GM23338 (cell line): ENCODE measurements around the gene XYLT1. TPM values are rescaled to one million over a fixed set of nuclear protein-coding genes. Genes with fewer than 3 reads are reported as not detected.

Source experiments
- ATAC-seq: fragments of 200-7000 bp; cut with Tn5 transposase; 3 replicates; pipeline ENCODE4 v1.9.1; 2020
- DNase-seq: peaks from one replicate; pipeline ENCODE4 v3.0.0-alpha.2; 2015; ENCODE audit warnings: low spot score
- H2AFZ ChIP-seq: fragments of 200-600 bp; sonication (generic); 2 replicates; pipeline ENCODE4 v1.8.0; 2016; ENCODE audit warnings: antibody characterized with exemption, mild to moderate bottlenecking, moderate library complexity
- H3F3A ChIP-seq: fragments of 200-600 bp; sonication (generic); replicated peaks from 2 replicates; pipeline ENCODE4 v1.8.0; 2017; ENCODE audit warnings: antibody characterized with exemption, mixed run types, low read depth
- H3K27ac ChIP-seq: fragments of 200-600 bp; sonication (generic); 2 replicates; pipeline ENCODE4 v1.6.1; 2016; ENCODE audit warnings: low read depth
- H3K27me3 ChIP-seq: fragments of 200-600 bp; sonication (generic); 2 replicates; pipeline ENCODE4 v1.8.0; 2016; ENCODE audit warnings: mild to moderate bottlenecking, mixed run types, moderate library complexity; ENCODE audit not compliant: insufficient read depth
- H3K36me3 ChIP-seq: fragments of 200-600 bp; sonication (generic); 2 replicates; pipeline ENCODE4 v1.8.0; 2016; ENCODE audit warnings: mild to moderate bottlenecking; ENCODE audit not compliant: insufficient read depth
- H3K4me1 ChIP-seq: fragments of 200-600 bp; sonication (generic); 2 replicates; pipeline ENCODE4 v1.8.0; 2016; ENCODE audit warnings: mild to moderate bottlenecking, moderate library complexity; ENCODE audit not compliant: insufficient read depth
- H3K4me2 ChIP-seq: fragments of 200-600 bp; sonication (generic); 2 replicates; pipeline ENCODE4 v1.7.1; 2017; ENCODE audit warnings: mixed run types
- H3K4me3 ChIP-seq: fragments of 200-600 bp; sonication (generic); 2 replicates; pipeline ENCODE4 v1.6.1; 2016; ENCODE audit warnings: mixed run types
- H3K79me2 ChIP-seq: fragments of 200-600 bp; sonication (generic); replicated peaks from 2 replicates; pipeline ENCODE4 v1.8.0; 2017; ENCODE audit warnings: mild to moderate bottlenecking; ENCODE audit not compliant: insufficient read depth
- H3K9me2 ChIP-seq: fragments of 200-600 bp; sonication (generic); 2 replicates; pipeline ENCODE4 v1.8.0; 2017; ENCODE audit not compliant: insufficient read depth
- H4K20me1 ChIP-seq: fragments of 200-600 bp; sonication (generic); replicated peaks from 2 replicates; pipeline ENCODE4 v1.8.0; 2017; ENCODE audit warnings: mild to moderate bottlenecking; ENCODE audit not compliant: insufficient read depth
- H3K27ac Mint-ChIP-seq: 2 replicates; pipeline ENCODE4 v1.8.0; 2020; ENCODE audit warnings: inconsistent platforms, mild to moderate bottlenecking, moderate library complexity, mixed read lengths
- H3K27me3 Mint-ChIP-seq: 3 replicates; pipeline ENCODE4 v1.8.0; 2022; ENCODE audit warnings: low read depth, mild to moderate bottlenecking, moderate library complexity, mixed read lengths, inconsistent platforms; ENCODE audit not compliant: insufficient read depth, poor library complexity
- H3K36me3 Mint-ChIP-seq: 3 replicates; pipeline ENCODE4 v1.8.0; 2021; ENCODE audit warnings: low read depth, mild to moderate bottlenecking, inconsistent platforms, moderate library complexity, mixed read lengths
- H3K4me1 Mint-ChIP-seq: 3 replicates; pipeline ENCODE4 v1.8.0; 2020; ENCODE audit warnings: mild to moderate bottlenecking, inconsistent platforms, mixed read lengths
- H3K4me3 Mint-ChIP-seq: 3 replicates; pipeline ENCODE4 v1.8.0; 2021; ENCODE audit warnings: moderate library complexity, mild to moderate bottlenecking, inconsistent platforms, mixed read lengths
- H3K9me3 Mint-ChIP-seq: 3 replicates; pipeline ENCODE4 v1.8.0; 2020; ENCODE audit warnings: moderate library complexity, mild to moderate bottlenecking, inconsistent platforms, mixed read lengths
- EZH2phosphoT487 ChIP-seq: fragments of 200-600 bp; sonication (generic); IDR thresholded peaks from one replicate; pipeline ENCODE4 v1.8.1; 2018; ENCODE audit warnings: antibody characterized with exemption; ENCODE audit not compliant: unreplicated experiment
- JUNB ChIP-seq: IDR thresholded peaks from one replicate; pipeline ENCODE4 v1.6.1; 2016; ENCODE audit warnings: antibody characterized with exemption; ENCODE audit not compliant: unreplicated experiment
- NANOG ChIP-seq: IDR thresholded peaks from 2 replicates; pipeline ENCODE4 v1.6.1; 2016; ENCODE audit warnings: antibody characterized with exemption, borderline replicate concordance
- STAT1 ChIP-seq: IDR thresholded peaks from one replicate; pipeline ENCODE4 v1.6.1; 2016; ENCODE audit warnings: antibody characterized with exemption; ENCODE audit not compliant: unreplicated experiment
- ZNF114 ChIP-seq: fragments of 250-450 bp; sonication (Bioruptor Pico); IDR thresholded peaks from 2 replicates; pipeline ENCODE4 v1.5.0; 2020; ENCODE audit warnings: mild to moderate bottlenecking, moderate library complexity
- ZNF331 ChIP-seq: fragments of 250-450 bp; sonication (Bioruptor Pico); IDR thresholded peaks from 2 replicates; pipeline ENCODE4 v1.5.0; 2020; ENCODE audit warnings: low read depth, mild to moderate bottlenecking, moderate library complexity
- polyA plus RNA-seq: library from polyadenylated mRNA; unstranded; fragments of >200 nt; fragmentation: Nextera tagmentation; extraction: Ambion mirVana; gene quantifications from 2 replicates; pipeline ENCODE4 v1.2.1, GENCODE V29; 2016
- total RNA-seq: library from RNA; depleted of rRNA; stranded (reverse); fragments of >200 nt; shearing (Covaris generic); gene quantifications from 2 replicates; pipeline ENCODE4 v1.2.3, GENCODE V29; 2014
- TF ChIP-seq, protein P1 (sequence below), 2 experiments: fragments of 200-600 bp in 1 of 2; sonication (generic) in 1 of 2; conservative IDR thresholded peaks; 2 replicates each; pipeline versions ENCODE4 v1.5.1 to v1.6.1; 2016 to 2017; ENCODE audit warnings: antibody characterized with exemption in 2 of 2, low read depth in 2 of 2, mild to moderate bottlenecking in 2 of 2, moderate library complexity in 1 of 2
- TF ChIP-seq, protein P2 (sequence below): IDR thresholded peaks from one replicate; pipeline ENCODE4 v1.6.1; 2018; ENCODE audit warnings: antibody characterized with exemption; ENCODE audit not compliant: unreplicated experiment
- TF ChIP-seq, protein P3 (sequence below): fragments of 250-450 bp; sonication (Bioruptor Pico); IDR thresholded peaks from 2 replicates; pipeline ENCODE4 v1.5.0; 2020; ENCODE audit warnings: mild to moderate bottlenecking, moderate library complexity

Gene XYLT1
- total and polyA plus RNA-seq, 2 experiments from 2014 or later: 3.5 to 24.7 TPM

DNA sequence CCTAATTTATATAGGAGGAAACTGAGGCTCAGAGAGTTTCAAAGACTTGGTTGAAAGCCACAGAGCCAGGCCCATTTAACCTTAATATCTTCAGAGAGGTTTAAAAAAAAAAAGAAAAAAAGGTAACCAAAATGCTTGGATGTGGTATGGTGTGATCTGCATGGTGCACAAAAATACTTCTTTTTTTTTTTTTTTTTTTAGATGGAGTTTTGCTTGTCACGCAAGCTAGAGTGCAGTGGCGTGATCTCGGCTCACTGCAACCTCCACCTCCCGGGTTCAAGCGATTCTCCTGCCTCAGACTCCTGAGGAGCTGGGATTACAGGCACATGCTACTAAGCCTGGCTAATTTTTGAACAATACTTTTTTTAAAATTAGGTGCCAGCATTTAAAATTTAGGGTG is 101.8 kb downstream of the XYLT1 start:
- Histone ChIP-seq H3K4me1 (peaks cover 55% of the 10 kb centered on the region), H2AFZ (no peak overlapping the region), H3K27ac (peak overlapping the region; percentile 22; the same call in 1 of the 2 replicates), H3K27me3 (no peaks in the 10 kb centered on the region), H3K36me3 (no peaks in the 10 kb centered on the region), H3K4me3 (no peak overlapping the region), H3K79me2 (peaks cover 71% of the 10 kb centered on the region), H3K4me2 (0 out of 2 replicates have a peak overlapping the region, but pooled peaks have one; percentile 45), H3F3A (0 out of 2 replicates have a peak, but pooled peaks cover 2% of the 10 kb centered on the region), H3K9me2 (0 out of 2 replicates have a peak, but pooled peaks cover 4% of the 10 kb centered on the region), H4K20me1 (no peaks in the 10 kb centered on the region)
- ATAC-seq (no peak), DNase-seq (no peak)
- TF ChIP-seq ZNF114 (CRISPR knock-in tag) (no peak), EZH2phosphoT487 (no peak), ZNF331 (CRISPR knock-in tag) (no peak), STAT1 (no peak), NANOG (no peak), JUNB (no peak)
- TF ChIP-seq, protein P1, sequence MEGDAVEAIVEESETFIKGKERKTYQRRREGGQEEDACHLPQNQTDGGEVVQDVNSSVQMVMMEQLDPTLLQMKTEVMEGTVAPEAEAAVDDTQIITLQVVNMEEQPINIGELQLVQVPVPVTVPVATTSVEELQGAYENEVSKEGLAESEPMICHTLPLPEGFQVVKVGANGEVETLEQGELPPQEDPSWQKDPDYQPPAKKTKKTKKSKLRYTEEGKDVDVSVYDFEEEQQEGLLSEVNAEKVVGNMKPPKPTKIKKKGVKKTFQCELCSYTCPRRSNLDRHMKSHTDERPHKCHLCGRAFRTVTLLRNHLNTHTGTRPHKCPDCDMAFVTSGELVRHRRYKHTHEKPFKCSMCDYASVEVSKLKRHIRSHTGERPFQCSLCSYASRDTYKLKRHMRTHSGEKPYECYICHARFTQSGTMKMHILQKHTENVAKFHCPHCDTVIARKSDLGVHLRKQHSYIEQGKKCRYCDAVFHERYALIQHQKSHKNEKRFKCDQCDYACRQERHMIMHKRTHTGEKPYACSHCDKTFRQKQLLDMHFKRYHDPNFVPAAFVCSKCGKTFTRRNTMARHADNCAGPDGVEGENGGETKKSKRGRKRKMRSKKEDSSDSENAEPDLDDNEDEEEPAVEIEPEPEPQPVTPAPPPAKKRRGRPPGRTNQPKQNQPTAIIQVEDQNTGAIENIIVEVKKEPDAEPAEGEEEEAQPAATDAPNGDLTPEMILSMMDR (conservative IDR thresholded peaks at IDR 0.05; ENCODE audit: low read depth in 2 of 2): no peak
- TF ChIP-seq, protein P2, sequence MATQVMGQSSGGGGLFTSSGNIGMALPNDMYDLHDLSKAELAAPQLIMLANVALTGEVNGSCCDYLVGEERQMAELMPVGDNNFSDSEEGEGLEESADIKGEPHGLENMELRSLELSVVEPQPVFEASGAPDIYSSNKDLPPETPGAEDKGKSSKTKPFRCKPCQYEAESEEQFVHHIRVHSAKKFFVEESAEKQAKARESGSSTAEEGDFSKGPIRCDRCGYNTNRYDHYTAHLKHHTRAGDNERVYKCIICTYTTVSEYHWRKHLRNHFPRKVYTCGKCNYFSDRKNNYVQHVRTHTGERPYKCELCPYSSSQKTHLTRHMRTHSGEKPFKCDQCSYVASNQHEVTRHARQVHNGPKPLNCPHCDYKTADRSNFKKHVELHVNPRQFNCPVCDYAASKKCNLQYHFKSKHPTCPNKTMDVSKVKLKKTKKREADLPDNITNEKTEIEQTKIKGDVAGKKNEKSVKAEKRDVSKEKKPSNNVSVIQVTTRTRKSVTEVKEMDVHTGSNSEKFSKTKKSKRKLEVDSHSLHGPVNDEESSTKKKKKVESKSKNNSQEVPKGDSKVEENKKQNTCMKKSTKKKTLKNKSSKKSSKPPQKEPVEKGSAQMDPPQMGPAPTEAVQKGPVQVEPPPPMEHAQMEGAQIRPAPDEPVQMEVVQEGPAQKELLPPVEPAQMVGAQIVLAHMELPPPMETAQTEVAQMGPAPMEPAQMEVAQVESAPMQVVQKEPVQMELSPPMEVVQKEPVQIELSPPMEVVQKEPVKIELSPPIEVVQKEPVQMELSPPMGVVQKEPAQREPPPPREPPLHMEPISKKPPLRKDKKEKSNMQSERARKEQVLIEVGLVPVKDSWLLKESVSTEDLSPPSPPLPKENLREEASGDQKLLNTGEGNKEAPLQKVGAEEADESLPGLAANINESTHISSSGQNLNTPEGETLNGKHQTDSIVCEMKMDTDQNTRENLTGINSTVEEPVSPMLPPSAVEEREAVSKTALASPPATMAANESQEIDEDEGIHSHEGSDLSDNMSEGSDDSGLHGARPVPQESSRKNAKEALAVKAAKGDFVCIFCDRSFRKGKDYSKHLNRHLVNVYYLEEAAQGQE: no peak
- TF ChIP-seq, protein P3, sequence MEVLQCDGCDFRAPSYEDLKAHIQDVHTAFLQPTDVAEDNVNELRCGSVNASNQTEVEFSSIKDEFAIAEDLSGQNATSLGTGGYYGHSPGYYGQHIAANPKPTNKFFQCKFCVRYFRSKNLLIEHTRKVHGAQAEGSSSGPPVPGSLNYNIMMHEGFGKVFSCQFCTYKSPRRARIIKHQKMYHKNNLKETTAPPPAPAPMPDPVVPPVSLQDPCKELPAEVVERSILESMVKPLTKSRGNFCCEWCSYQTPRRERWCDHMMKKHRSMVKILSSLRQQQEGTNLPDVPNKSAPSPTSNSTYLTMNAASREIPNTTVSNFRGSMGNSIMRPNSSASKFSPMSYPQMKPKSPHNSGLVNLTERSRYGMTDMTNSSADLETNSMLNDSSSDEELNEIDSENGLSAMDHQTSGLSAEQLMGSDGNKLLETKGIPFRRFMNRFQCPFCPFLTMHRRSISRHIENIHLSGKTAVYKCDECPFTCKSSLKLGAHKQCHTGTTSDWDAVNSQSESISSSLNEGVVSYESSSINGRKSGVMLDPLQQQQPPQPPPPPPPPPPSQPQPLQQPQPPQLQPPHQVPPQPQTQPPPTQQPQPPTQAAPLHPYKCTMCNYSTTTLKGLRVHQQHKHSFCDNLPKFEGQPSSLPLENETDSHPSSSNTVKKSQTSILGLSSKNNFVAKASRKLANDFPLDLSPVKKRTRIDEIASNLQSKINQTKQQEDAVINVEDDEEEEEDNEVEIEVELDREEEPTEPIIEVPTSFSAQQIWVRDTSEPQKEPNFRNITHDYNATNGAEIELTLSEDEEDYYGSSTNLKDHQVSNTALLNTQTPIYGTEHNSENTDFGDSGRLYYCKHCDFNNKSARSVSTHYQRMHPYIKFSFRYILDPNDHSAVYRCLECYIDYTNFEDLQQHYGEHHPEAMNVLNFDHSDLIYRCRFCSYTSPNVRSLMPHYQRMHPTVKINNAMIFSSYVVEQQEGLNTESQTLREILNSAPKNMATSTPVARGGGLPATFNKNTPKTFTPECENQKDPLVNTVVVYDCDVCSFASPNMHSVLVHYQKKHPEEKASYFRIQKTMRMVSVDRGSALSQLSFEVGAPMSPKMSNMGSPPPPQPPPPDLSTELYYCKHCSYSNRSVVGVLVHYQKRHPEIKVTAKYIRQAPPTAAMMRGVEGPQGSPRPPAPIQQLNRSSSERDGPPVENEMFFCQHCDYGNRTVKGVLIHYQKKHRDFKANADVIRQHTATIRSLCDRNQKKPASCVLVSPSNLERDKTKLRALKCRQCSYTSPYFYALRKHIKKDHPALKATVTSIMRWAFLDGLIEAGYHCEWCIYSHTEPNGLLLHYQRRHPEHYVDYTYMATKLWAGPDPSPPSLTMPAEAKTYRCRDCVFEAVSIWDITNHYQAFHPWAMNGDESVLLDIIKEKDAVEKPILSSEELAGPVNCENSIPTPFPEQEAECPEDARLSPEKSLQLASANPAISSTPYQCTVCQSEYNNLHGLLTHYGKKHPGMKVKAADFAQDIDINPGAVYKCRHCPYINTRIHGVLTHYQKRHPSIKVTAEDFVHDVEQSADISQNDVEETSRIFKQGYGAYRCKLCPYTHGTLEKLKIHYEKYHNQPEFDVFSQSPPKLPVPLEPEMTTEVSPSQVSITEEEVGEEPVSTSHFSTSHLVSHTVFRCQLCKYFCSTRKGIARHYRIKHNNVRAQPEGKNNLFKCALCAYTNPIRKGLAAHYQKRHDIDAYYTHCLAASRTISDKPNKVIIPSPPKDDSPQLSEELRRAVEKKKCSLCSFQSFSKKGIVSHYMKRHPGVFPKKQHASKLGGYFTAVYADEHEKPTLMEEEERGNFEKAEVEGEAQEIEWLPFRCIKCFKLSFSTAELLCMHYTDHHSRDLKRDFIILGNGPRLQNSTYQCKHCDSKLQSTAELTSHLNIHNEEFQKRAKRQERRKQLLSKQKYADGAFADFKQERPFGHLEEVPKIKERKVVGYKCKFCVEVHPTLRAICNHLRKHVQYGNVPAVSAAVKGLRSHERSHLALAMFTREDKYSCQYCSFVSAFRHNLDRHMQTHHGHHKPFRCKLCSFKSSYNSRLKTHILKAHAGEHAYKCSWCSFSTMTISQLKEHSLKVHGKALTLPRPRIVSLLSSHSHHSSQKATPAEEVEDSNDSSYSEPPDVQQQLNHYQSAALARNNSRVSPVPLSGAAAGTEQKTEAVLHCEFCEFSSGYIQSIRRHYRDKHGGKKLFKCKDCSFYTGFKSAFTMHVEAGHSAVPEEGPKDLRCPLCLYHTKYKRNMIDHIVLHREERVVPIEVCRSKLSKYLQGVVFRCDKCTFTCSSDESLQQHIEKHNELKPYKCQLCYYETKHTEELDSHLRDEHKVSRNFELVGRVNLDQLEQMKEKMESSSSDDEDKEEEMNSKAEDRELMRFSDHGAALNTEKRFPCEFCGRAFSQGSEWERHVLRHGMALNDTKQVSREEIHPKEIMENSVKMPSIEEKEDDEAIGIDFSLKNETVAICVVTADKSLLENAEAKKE (CRISPR knock-in tag): no peak
- Mint-ChIP-seq H3K36me3 (no peaks in the 10 kb centered on the region), H3K9me3 (no peaks in the 10 kb centered on the region), H3K27me3 (peaks cover 8% of the 10 kb centered on the region), H3K27ac (no peak overlapping the region), H3K4me1 (peaks cover 75% of the 10 kb centered on the region), H3K4me3 (no peak overlapping the region)
